H1 (cell line): ENCODE measurements around the gene CTDP1.

ENCODE experiments used
- CBX5 ChIP-seq: fragments of 300-800, 300-1000 bp; sonication (generic); IDR thresholded peaks from 2 replicates; pipeline ENCODE4 v1.7.1; 2016; ENCODE audit warnings: antibody characterized with exemption, low read length, low read depth
- CHD1 ChIP-seq: IDR thresholded peaks from 2 replicates; pipeline ENCODE4 v1.6.1; 2012; ENCODE audit warnings: low read depth, low read length, improper control_type of control experiment
- CTCF ChIP-seq, 3 experiments: IDR thresholded peaks; 1 replicate in 2 of 3; 2 replicates in 1 of 3; pipeline versions ENCODE4 v1.5.1 to v1.6.1; 2011; ENCODE audit warnings: low read length in 3 of 3, mild to moderate bottlenecking in 3 of 3, inconsistent platforms in 2 of 3, low read depth in 1 of 3, moderate library complexity in 1 of 3; ENCODE audit not compliant: insufficient read depth in 1 of 3; ENCODE audit errors: control extremely low read depth in 1 of 3
- EZH2 ChIP-seq: fragments of 200-600 bp; sonication (generic); IDR thresholded peaks from 2 replicates; pipeline ENCODE4 v1.7.1; 2012; ENCODE audit warnings: low read depth, mild to moderate bottlenecking, moderate library complexity, low read length, inconsistent platforms; ENCODE audit not compliant: severe bottlenecking
- POLR2AphosphoS5 ChIP-seq: IDR thresholded peaks from 2 replicates; pipeline ENCODE4 v1.6.1; 2011; ENCODE audit warnings: low read depth, low read length
- RAD21 ChIP-seq, 2 experiments: IDR thresholded peaks in 1 of 2; conservative IDR thresholded peaks in 1 of 2; 2 replicates each; pipeline ENCODE4 v1.6.1; 2011; ENCODE audit warnings: low read depth in 2 of 2, low read length in 2 of 2, improper control_type of control experiment in 1 of 2, inconsistent platforms in 1 of 2, mild to moderate bottlenecking in 1 of 2, moderate library complexity in 1 of 2
- RBBP5 ChIP-seq: IDR thresholded peaks from 2 replicates; pipeline ENCODE4 v1.7.1; 2012; ENCODE audit warnings: low read depth, mild to moderate bottlenecking, inconsistent platforms, low read length, moderate library complexity, borderline replicate concordance
- RNF2 ChIP-seq: fragments of 200-900, 300-1000 bp; sonication (generic); IDR thresholded peaks from 2 replicates; pipeline ENCODE4 v1.7.1; 2016; ENCODE audit warnings: borderline replicate concordance, low read depth, mild to moderate bottlenecking, antibody characterized with exemption, low read length; ENCODE audit not compliant: poor library complexity, severe bottlenecking; ENCODE audit errors: missing control alignments
- USF2 ChIP-seq: IDR thresholded peaks from 2 replicates; pipeline ENCODE4 v1.6.1; 2011; ENCODE audit warnings: low read length, improper control_type of control experiment
- YY1 ChIP-seq: IDR thresholded peaks from 2 replicates; pipeline ENCODE4 v1.6.1; 2011; ENCODE audit warnings: low read depth, mild to moderate bottlenecking, low read length
- ZNF274 ChIP-seq: IDR thresholded peaks from 2 replicates; pipeline ENCODE4 v1.7.0; 2012; ENCODE audit warnings: low read length, borderline replicate concordance; ENCODE audit errors: extremely low read depth

- no peak for TF ChIP-seq CTCF (IDR thresholded peaks at IDR 0.05; ENCODE audit: control extremely low read depth in 1 of 3, insufficient read depth in 1 of 3, low read depth in 1 of 3, low read length in 3 of 3)
- no peak for TF ChIP-seq CBX5
- no peak for TF ChIP-seq USF2
- no peak for TF ChIP-seq CHD1
- no peak for TF ChIP-seq POLR2AphosphoS5
- no peak for TF ChIP-seq RBBP5
- TF ChIP-seq ZNF274: no peak
- no peak for TF ChIP-seq RNF2
- TF ChIP-seq RAD21 (IDR thresholded peaks at IDR 0.05 in 1 of 2, conservative IDR thresholded peaks at IDR 0.05 in 1 of 2; ENCODE audit: low read depth in 2 of 2, low read length in 2 of 2): no peak
- no peak for TF ChIP-seq YY1
- no peak for TF ChIP-seq EZH2
Observed at GRCh38 chr18:79662439-79662838, 17.2 kb upstream of the CTDP1 start.
